Astrocyte of the hippocampus (primary cell): ENCODE results near the gene LAMTOR4.
A peak's percentile ranks its signal among the peaks of the same experiment; 100 is the strongest.
"Not testable (repeated sequence)": the region's sequence is repeated elsewhere in the genome, so short reads cannot be mapped to it uniquely, and the experiment has no call there.

Source experiments
- DNase-seq: peaks from one replicate; pipeline ENCODE4 v3.0.0; 2011; ENCODE audit warnings: low read depth, low spot score

LAMTOR4 gene

DNA sequence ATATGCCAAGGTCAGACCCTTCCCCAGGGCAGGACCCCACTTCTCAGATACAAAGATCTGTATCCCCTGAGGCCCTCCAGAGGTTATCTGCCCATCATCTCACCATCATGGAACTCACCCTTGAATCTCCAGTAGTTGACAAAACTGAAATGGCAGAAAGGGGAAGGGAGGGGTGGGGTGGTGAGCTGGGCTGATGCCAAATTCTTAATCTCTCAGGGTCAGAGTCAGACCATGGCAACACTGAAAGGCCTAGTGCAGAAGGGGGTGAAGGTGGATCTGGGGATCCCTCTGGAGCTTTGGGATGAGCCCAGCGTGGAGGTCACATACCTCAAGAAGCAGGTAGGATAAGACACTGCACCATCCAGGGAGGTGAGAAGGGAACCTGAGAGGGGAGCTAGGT lies 26.1 kb upstream of the LAMTOR4 start:
- DNase-seq: no peak

- no peak for DNase-seq
Measured at GRCh38 chr7:100124301-100125230, 24.2 kb upstream of the LAMTOR4 start.

DNA sequence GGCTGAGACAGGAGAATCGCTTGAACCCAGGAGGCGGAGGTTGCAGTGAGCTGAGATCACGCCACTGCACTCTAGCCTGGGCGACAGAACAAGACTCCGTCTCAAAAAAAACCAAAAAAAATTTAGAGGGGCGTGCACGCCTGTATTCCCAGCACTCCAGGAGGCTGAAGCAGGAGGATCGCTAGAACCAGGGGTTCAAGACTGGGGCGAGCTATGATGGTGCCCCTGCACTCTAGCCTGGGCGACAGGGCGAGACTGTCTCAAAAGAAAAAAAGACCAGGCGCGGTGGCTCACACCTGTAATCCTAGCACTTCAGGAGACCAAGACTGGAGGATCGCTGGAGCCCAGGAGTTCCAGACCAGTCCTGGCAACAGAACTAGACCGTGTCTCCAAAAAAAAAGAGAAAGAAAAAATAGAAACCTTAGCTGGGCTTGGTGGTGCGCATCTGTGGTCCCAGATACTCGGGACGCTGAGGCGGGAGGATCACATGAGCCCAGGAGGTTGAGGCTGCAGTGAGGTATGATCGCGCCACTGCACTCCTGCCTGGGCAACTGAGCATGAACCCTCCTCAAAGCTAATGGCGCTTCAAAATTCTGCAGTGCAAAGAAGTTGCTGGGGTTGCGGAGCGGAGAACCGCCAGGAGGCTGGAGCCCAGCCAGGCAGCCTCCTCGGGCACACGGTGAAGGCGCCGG lies 22.3 kb upstream of the LAMTOR4 start:
- DNase-seq: no peak

DNA sequence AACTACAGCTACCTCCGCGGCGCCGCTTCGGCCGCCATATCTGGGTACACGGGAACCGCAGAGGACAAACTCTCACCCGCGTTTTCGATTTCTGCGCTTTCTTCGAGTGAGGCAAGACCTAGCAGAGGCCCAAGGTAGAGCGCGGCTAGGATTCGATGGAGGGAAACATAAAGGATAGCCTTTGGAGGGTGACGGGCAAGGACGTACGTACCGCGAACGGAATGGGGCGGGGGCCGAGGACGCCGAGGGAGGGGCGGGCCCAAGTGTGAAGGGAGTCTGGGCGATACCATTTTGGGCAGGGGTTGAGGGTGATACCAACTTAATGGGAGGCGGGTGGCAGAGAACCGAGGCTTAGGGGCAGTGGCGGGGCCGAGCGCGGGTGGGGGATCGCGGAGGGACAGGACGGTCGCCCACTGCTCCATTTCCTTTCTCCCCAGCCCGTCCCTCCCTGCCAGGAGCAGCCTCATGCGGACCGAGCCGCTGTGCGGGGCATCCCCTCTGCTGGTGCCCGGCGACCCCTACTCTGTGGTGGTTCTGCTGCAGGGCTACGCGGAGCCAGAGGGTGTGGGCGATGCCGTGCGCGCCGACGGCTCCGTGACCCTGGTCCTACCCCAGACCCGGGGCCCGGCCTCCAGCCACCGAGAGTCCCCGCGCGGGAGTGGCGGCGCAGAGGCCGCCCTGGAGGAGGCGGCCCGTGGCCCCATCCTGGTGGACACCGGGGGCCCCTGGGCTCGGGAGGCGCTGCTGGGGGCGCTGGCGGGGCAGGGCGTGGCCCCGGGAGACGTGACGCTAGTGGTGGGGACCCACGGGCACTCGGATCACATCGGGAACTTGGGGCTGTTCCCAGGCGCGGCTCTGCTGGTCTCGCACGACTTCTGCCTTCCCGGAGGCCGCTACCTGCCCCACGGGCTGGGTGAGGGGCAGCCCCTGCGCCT lies 21.5 kb upstream of the LAMTOR4 start, which contains the start of gene MBLAC1:
MBLAC1 (plus strand) TSS at position 37 of the 935 bp plus-strand sequence; CDS start at position 466, 429 bp downstream.
- DNase-seq: peak; percentile 96

DNA sequence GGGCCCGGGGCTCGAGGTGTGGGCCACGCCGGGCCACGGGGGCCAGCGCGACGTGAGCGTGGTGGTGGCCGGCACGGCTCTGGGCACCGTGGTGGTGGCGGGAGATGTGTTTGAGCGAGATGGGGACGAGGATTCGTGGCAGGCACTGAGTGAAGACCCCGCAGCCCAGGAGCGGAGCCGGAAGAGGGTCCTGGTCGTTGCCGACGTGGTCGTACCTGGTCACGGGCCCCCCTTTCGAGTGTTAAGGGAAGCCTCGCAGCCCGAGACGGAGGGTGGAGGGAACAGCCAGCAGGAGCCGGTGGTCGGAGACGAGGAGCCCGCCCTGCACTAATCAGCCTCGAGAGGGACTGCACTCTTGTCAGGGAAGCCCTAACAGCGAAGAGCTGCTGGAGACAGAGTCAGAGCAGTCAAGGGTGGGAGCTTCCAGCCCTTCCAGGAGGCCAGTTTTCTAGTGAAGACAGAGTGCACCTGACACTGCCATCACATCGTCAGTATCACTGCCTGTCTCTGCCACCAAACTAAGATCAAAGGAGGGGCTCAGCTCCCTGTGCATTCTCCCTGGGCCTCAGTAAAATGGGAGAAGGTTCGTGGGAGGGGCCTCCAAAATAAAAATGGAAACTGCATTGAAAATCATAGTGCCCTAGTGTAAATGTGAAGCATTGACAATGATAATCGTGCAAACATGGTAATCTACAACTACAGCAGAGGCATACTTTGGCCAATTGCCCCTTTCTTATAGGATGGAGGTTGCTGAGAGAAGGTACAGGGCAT lies 20.7 kb upstream of the LAMTOR4 start:
- DNase-seq: peak; percentile 44

DNA sequence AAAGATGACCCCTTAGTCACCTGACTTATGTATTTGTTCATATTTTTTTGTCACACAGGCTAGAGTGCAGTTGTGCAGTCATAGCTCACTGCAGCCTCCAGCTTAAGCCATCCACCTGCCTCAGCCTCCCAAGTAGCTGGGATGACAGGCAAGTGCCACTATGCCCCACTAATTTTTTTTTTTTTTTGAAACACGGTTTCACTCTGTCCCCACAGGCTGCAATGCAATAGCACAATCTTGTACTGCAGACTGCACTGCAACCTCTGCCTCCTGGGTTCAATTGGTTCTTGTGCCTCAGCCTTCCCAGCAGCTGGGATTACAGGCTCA lies 20.1 kb upstream of the LAMTOR4 start:
- DNase-seq: no peak

DNA sequence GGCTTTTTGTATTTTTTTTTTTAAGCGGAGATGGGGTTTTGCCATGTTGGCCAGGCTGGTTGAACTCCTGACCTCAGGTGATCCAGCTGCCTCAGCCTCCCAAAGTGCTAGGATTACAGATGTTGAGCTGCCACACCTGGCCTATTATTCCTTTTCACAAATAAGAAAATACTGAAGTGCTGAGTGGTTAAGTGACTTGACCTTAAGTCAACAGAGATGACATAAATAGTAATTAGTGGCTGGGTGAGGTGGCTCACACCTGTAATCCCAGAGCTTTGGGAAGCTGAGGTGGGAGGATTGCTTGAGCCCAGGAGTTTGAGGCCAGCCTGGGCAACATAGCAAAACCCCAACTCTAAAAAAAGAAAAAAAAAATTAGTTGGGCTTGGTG lies 18.5 kb upstream of the LAMTOR4 start:
- not testable (repeated sequence) for DNase-seq

DNA sequence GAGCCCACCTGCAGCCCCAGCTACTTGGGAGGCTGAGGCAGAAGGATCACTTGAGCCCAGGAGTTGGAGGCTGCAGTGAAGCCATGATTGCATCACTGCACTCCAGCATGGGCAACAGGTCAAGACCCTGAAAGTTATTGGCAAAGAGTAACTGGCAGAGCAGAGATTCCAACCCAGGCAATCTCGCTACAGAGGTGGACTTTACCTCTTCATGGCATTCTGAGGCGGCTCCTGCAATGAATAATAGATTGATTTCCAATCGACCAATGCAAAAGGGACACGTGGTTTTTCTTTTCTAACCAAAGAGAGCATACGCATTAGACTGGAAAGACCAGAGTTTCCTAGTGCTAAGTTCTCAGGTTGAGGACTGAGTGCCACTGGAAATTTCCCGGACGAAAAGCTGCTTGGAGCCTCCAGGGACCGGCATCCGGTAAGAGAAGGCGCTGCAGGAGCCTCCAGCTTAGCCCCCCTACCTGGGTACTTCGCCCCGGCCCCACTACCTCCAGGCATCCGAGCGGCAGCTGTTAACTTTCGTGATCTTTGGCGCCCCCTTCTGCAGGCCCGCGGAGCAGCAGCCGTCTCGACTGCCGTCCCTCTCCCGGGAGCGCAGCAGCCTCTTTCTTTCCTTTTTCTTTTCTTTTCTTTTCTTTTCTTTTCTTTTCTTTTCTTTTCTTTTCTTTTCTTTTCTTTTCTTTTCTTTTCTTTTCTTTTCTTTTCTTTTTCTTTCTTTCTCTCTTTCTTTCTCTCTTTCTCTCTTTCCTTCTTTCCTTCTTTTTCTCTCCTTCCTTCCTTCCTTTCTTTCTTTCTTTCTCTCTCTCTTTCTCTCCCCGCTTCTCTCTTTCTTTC lies 17.9 kb upstream of the LAMTOR4 start:
- DNase-seq: peak; percentile 84

DNA sequence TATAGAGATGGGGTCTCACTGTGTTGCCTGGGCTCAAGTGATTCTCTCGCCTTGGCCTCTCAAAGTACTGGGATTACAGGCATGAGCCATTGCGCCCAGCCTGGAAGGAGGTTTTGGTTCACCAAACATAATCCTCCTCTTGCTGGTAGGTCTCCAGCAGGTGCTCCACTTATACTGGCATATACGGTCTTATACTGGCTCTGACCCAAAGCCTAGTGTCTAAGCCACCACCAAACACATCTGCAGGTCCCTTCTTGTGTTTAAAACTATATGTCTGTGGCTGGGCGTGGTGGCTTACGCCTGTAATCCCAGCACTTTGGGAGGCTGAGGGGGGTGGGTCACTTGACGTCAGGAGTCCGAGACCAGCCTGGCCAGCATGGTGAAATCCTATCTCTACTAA lies 16.6 kb upstream of the LAMTOR4 start:
- DNase-seq: no peak

- DNase-seq: peak; percentile 80
Measured at GRCh38 chr7:100132697-100133151, 16.0 kb upstream of the LAMTOR4 start.

DNA sequence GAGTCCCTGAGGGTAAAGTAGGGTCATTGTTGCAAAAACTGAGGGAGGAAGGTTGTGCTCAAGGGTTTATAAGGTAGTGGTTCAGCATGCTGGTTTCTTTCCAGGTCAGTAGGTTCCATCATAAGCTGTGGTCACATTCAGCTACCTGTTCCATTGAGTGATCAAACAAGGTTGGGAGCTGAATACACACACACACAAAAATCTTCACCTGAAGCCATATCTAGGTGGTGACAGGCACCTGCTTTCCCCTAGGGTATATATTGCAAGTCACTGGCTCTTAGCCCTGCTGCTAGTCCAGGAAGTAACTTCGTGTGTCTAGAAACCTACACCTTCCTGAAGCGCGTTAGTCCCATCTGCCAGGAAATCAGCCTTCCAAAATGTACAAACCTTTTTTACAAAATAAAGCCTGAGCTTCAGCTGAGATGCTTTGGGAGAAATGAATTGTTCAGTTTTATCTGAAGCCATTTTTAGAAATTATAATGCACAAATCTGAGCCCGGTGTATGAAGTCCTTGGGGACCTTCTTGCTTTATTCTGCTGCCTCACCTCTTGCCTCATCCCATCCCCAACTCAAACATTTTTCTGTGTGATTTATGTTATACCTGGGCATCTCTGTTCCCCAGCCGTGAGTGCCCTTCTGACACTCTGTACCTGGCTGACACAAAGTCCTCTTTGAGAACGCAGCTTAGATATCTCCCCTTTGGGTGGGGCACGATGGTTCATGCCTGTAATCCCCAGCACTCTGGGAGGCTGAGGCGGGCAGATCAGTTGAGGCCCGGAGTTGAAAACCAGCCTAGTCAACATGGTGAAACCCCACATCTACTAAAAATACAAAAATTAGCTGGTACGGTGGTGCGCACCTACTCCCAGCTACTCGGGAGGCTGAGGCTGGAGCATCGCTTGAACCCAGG lies 10.6 kb upstream of the LAMTOR4 start:
- DNase-seq: no peak

- DNase-seq: no peak
Measured at GRCh38 chr7:100141555-100141949, 7.2 kb upstream of the LAMTOR4 start.

- DNase-seq: no peak
Measured at GRCh38 chr7:100142461-100142860, 6.3 kb upstream of the LAMTOR4 start.

DNA sequence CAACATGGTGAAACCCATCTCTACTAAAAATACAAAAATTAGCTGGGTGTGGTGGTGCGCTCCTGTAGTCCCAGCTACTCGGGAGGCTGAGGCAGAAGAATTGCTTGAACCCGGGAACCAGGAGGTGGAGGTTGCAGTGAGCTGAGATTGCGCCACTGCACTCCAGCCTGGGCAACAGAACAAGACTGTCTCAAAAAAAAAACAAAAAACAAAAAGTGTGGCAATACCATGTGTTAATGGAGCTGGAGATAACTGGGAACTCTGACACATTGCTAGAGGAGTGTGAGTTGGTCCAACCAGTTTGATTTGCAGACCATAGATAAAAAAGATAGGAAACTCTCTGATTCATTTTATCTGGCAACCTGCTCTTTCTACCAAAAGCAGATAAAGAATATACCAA lies 2.4 kb upstream of the LAMTOR4 start:
- not testable (repeated sequence) for DNase-seq

DNA sequence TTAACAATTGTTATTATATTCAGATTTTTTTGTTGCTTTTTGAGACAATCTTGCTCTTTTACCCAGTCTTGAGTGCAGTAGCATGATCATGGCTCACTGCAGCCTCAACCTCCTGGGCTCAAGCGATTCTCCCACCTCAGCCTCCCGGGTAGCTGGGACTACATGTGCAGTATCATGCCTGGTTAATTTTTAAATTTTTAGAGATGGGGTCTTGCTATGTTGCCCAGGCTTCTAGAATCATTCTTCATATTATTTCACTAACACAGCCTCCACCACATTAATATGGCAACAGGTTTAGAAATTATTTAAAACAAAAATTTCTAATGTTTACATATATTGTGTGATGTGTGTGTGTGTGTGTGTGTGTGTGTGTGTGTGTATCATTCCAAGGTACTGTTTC lies 1.4 kb upstream of the LAMTOR4 start:
- no peak for DNase-seq

DNA sequence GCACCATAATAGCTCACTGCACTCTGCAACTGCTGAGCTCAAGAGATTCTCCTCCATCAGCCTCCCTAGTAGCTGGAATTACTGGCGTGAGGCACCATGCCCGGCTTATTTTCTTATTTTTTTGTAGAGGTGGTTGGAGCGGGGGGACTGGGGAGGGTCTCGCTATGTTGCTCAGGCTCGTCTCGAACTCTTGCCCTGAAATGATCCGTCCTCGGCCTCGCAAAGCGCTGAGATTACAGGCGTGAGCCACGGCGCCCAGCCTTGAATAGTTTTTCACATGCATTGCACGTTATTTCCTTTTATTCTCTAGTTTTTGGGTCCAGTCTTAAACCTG lies 526 bp upstream of the LAMTOR4 start:
- no peak for DNase-seq

DNA sequence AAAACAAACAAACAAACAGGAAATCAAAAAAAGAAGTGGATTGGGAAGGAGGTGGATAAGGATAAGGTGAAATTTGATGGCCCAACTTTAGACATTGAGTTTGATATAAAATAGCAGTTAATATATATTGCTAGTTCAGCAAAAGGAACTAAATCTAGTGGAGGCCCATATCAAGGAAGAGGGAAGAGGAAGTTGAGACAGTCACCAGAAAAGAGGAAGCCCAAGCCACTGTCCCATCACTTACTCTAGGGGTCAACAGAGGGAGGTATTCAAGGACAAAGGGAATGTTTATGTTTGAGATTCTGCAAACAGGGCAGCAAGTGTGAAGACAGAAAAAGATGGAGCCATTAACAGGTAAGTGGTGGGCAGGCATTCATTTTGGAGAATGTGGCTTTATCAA lies 3.7 kb downstream of the LAMTOR4 start:
- DNase-seq: no peak

DNA sequence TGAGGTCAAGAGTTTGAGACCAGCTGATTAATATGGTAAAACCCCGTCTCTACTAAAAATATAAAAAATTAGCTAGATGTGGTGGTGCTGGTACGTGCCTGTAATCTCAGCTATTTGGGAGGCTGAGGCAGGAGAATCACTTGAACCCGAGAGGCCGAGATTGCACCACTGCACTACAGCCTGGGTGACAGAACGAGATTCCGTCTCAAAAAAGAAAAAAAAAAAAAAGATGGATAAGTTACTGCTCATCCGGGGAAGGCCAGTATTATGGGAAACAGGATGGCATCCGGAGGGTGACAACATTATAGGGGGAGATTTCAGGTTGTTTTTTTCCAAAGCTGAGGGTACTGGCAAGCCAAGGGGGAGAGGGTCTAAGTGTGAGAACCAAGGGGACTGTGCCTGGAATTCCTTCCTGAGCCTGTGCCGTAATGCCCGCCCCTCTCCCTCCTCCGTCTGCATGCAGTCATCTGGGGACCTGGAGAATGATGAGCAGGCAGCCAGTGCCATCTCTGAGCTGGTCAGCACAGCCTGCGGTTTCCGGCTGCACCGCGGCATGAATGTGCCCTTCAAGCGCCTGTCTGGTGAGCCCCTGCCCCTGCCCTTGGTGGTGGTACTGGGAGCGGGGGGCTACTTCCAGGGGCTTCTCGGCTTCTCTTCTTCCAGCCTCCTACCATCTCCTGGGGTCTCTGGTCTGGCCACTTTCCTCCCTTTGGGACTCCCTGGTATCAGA lies 4.4 kb downstream of the LAMTOR4 start:
- no peak for DNase-seq
